Right lobe of liver (tissue), 4 donors: ENCODE measurements around the gene VASN.

Experiments
- POLR2A ChIP-seq: fragments of 450-650 bp; IDR thresholded peaks from one replicate; pipeline ENCODE4 v1.6.1; 2017; ENCODE audit warnings: antibody characterized with exemption, mild to moderate bottlenecking
- TF ChIP-seq, protein P1 (sequence below), 4 donors: fragments of 200-600 bp in 3 of 4; fragments of 450-650 bp in 1 of 4; IDR thresholded peaks; one replicate each; pipeline versions ENCODE4 v1.5.1 to v1.8.0; 2016 to 2022; ENCODE audit warnings: antibody characterized with exemption in 4 of 4, mild to moderate bottlenecking in 2 of 4
- donor health status: DM: no; HTN: no; CAD: no.
- donor health status: DM: no; HTN: no; CAD: no.
- donor health status: DM: no; HTN: yes; CAD: no.

GRCh38 chr16:4401094-4401501, 29.4 kb downstream of the VASN start:
- TF ChIP-seq, protein P1, sequence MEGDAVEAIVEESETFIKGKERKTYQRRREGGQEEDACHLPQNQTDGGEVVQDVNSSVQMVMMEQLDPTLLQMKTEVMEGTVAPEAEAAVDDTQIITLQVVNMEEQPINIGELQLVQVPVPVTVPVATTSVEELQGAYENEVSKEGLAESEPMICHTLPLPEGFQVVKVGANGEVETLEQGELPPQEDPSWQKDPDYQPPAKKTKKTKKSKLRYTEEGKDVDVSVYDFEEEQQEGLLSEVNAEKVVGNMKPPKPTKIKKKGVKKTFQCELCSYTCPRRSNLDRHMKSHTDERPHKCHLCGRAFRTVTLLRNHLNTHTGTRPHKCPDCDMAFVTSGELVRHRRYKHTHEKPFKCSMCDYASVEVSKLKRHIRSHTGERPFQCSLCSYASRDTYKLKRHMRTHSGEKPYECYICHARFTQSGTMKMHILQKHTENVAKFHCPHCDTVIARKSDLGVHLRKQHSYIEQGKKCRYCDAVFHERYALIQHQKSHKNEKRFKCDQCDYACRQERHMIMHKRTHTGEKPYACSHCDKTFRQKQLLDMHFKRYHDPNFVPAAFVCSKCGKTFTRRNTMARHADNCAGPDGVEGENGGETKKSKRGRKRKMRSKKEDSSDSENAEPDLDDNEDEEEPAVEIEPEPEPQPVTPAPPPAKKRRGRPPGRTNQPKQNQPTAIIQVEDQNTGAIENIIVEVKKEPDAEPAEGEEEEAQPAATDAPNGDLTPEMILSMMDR (IDR thresholded peaks at IDR 0.05), result no peak
- TF ChIP-seq POLR2A, result no peak
